Stomach (tissue), 9 donors: Measurements from ENCODE around the gene VPS13D. TPM values are rescaled to one million over a fixed set of nuclear protein-coding genes. Genes with fewer than 3 reads are reported as not detected.
A peak's percentile ranks its signal among the peaks of the same experiment; 100 is the strongest.

Experiments used
- DNase-seq, 2 donors: peaks; one replicate each; pipeline versions ENCODE4 v3.0.0 to v3.0.0-alpha.2; 2013 to 2019
- H3K27ac ChIP-seq, 5 donors: fragments of 200-600 bp in 4 of 5; sonication (generic) in 4 of 5; one replicate each; pipeline ENCODE4 v1.5.1; 2013 to 2019; ENCODE audit warnings: mild to moderate bottlenecking in 1 of 5, moderate library complexity in 1 of 5
- H3K27me3 ChIP-seq, 3 donors: fragments of 200-600 bp; sonication (generic); one replicate each; pipeline ENCODE4 v1.5.1; 2017 to 2019; ENCODE audit warnings: mixed run types in 1 of 3
- H3K36me3 ChIP-seq, 4 donors: fragments of 200-600 bp; sonication (generic); 1 replicate in 3 of 4; 2 replicates in 1 of 4; pipeline ENCODE4 v1.5.1; 2016 to 2019
- H3K4me1 ChIP-seq, 4 donors: fragments of 200-600 bp; sonication (generic); one replicate each; pipeline ENCODE4 v1.5.1; 2016 to 2019
- H3K4me3 ChIP-seq, 4 donors: fragments of 200-600 bp; sonication (generic) in 3 of 4; one replicate each; pipeline ENCODE4 v1.5.1; 2016 to 2019; ENCODE audit warnings: mild to moderate bottlenecking in 1 of 4
- H3K9me3 ChIP-seq, 4 donors: fragments of 200-600 bp; sonication (generic); one replicate each; pipeline ENCODE4 v1.5.1; 2016 to 2019
- EP300 ChIP-seq: sonication (generic); formaldehyde crosslinking; IDR thresholded peaks from one replicate; pipeline ENCODE4 v1.6.1; 2017; ENCODE audit warnings: antibody characterized with exemption
- POLR2A ChIP-seq, 4 donors: fragments of 450-650 bp; IDR thresholded peaks; one replicate each; pipeline ENCODE4 v1.6.1; 2016; ENCODE audit warnings: antibody characterized with exemption in 4 of 4, control low read depth in 2 of 4, mild to moderate bottlenecking in 1 of 4, moderate library complexity in 1 of 4
- POLR2AphosphoS5 ChIP-seq, 3 donors: sonication (generic); formaldehyde crosslinking; IDR thresholded peaks; one replicate each; pipeline ENCODE4 v1.6.1; 2016; ENCODE audit warnings: antibody characterized with exemption in 3 of 3
- WGBS, 5 donors: extraction: QIAGEN DNeasy Blood & Tissue Kit in 3 of 5; methylation state at CpG; one replicate each; pipeline versions ENCODE4 v1.1.5 to v1.1.7; 2013 to 2018; 5-methylcytosine and 5-hydroxymethylcytosine counted together
- intact Hi-C: fragments of 100-400 bp; cut with DNase I; formaldehyde crosslinking; loops from one replicate; pipeline ENCODE4 v1.15.1; 2023; ENCODE audit warnings: low total_unique reads
- polyA plus RNA-seq, 3 donors: library from polyadenylated mRNA; stranded (reverse); fragments of 200-250 nt; gene quantifications; one replicate each; pipeline ENCODE4 v1.2.3, GENCODE V29; 2013
- total RNA-seq, 5 donors: library from RNA; depleted of rRNA; stranded (reverse); fragments of >200 nt; gene quantifications; one replicate each; pipeline versions ENCODE4 v1.1.0 to v1.2.3, GENCODE V29; 2014 to 2016
- TF ChIP-seq, protein P1 (sequence below), 7 experiments: fragments of 450-650 bp in 4 of 7; fragments of 200-600 bp in 3 of 7; sonication (generic) in 3 of 7; IDR thresholded peaks; one replicate each; pipeline ENCODE4 v1.5.1; 2016 to 2019; ENCODE audit warnings: antibody characterized with exemption in 7 of 7, control low read depth in 2 of 7, mild to moderate bottlenecking in 1 of 7
- donor health status: healthy with polysubstance abuse.
- donor health status: Bipolar disorder and iron deficiency.
- donor health status: healthy.

Gene VPS13D
- total and polyA plus RNA-seq, 8 donors = 6.7 to 106 (median 66.5) TPM

DNA sequence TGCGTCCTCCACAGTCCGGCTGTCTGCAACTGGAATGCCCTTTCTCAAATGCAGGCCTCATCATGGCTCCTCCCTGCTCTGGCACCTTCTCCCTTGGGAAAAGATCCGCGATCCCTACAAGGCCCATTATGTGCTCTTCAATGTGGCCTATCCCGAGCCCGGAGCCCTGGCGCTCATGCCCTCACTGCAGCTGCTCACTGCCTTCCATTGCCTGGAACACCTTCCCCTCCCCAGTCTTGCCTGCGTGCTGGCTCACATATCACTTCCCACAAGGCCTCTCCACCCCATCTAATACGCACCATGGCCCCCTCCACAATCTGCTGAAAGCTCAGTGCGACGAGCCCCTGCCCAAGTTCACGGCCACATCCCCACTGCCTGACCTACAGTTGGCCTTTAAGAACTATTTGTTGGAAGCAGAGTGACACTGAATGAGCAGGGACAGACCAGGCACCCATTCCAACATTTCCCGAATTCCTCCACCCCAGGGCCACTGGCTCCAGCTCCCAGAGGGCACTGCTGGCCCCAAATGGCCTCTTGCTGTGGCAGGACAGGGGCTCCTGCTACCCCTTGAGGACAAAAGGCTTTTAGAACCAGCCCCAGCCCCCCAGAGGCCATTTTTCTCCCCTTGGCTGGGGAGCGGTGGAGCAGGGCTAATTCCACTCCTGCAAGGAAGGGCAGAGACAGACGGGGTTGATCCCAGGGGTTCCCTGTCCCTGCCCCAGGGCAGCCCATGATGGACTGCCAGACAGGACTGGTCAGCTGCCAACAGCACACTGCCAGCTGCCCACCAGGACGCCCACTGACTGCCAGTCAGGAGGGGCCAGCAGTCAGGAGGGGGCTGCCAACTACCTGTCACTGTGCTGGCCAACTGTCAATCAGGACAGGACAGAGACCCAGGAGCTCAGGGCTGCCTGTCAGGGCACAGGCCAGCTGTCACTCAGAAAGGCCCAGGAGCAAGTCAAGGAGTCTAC, 323.4 kb downstream of the VPS13D start:
- Histone ChIP-seq H3K27ac (peak overlapping the region in 3 of 5 donors; percentile 42 to 86 (median 69)), H3K27me3 (no peaks in the 10 kb centered on the region), H3K4me3 (no peak overlapping the region), H3K9me3 (no peaks in the 10 kb centered on the region), H3K36me3 (no peaks in the 10 kb centered on the region), H3K4me1 (peaks cover 21 to 60% (median 34%) of the 10 kb centered on the region in 4 donors)
- WGBS, 5 donors = 80 to 93% (median 88%) methylated on average over 13 to 16 of the region's 16 CpGs
- DNase-seq = no peak
- TF ChIP-seq POLR2AphosphoS5 (IDR thresholded peaks at IDR 0.05) (no peak), POLR2A (IDR thresholded peaks at IDR 0.05) (no peak), EP300 (no peak)
- TF ChIP-seq, protein P1, sequence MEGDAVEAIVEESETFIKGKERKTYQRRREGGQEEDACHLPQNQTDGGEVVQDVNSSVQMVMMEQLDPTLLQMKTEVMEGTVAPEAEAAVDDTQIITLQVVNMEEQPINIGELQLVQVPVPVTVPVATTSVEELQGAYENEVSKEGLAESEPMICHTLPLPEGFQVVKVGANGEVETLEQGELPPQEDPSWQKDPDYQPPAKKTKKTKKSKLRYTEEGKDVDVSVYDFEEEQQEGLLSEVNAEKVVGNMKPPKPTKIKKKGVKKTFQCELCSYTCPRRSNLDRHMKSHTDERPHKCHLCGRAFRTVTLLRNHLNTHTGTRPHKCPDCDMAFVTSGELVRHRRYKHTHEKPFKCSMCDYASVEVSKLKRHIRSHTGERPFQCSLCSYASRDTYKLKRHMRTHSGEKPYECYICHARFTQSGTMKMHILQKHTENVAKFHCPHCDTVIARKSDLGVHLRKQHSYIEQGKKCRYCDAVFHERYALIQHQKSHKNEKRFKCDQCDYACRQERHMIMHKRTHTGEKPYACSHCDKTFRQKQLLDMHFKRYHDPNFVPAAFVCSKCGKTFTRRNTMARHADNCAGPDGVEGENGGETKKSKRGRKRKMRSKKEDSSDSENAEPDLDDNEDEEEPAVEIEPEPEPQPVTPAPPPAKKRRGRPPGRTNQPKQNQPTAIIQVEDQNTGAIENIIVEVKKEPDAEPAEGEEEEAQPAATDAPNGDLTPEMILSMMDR (IDR thresholded peaks at IDR 0.05) = no peak
- intact Hi-C loops = no loop called here

DNA sequence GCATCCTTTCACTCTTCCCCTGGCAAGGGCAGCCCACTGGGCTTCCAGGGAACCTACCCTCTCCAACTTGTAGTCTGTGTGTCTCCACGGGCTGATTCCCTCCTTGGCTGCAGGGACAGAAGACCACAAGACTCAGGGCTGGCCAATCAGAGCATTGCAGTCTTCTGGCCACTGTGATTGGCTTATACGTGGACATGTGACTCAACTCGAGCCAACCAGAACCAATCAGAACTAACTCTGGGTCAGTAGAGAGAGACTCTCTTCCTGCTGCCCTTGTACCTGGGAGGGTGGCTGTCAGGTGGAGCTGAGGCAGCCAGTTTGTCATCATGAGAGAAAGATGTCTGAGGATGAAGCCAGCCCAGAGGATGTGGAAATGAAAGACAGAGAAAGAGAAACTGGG, 324.1 kb downstream of the VPS13D start:
- 50 to 97% (median 83%) methylated on average over 3 of the region's 3 CpGs for WGBS, 5 donors
- no peak for DNase-seq
- H3K36me3 ChIP-seq = no peaks in the 10 kb centered on the region
- intact Hi-C loops = no loop called here
- peaks cover 16 to 55% (median 31%) of the 10 kb centered on the region in 4 donors for H3K4me1 ChIP-seq
- H3K27me3 ChIP-seq = no peaks in the 10 kb centered on the region
- H3K4me3 ChIP-seq = no peak overlapping the region
- no peak for TF ChIP-seq POLR2AphosphoS5 (IDR thresholded peaks at IDR 0.05)
- TF ChIP-seq POLR2A (IDR thresholded peaks at IDR 0.05) = no peak
- no peak for TF ChIP-seq EP300
- TF ChIP-seq, protein P1 (IDR thresholded peaks at IDR 0.05) = no peak
- peak overlapping the region in 3 of 5 donors; percentile 42 to 86 (median 69) for H3K27ac ChIP-seq
- H3K9me3 ChIP-seq = no peaks in the 10 kb centered on the region

DNA sequence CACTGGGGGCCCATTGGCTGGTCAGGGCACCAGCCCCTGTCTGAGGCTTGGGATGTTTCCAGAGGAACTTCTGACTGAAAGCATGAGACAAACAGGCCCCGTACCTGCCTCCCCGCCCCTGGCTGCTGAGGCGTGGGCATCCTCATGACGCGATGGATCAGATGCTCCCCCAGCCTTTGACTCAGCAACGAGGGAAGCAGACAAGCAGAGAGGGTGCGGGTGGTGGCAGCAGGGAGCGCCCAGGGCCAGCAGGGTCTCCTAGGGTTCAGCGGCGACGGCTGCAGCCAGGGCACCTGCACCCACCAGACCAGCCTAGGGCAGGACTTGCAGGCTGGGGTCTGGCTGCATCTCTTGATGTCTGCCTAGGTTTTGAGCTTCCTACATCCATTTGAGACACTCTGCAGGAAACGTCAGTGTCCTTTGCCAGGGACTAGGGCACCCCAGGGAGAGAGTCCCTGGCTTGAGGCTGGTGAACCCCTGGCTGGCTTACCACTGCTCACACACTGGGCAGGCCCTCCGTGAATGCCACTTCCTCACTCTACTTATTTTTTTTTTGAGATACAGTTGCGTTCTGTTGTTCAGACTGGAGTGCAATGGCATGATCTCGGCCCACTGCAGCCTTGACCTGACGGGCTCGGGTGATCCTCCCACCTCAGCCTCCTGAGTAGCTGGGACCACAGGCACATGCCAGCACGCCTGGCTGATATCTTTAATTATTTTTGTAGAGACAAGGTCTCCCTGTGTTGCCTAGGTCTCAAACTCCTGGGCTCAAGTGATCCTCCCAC, 324.9 kb downstream of the VPS13D start:
- no peak for DNase-seq
- Histone ChIP-seq H3K36me3 (no peaks in the 10 kb centered on the region), H3K4me3 (no peak overlapping the region), H3K27me3 (no peaks in the 10 kb centered on the region), H3K27ac (peak overlapping the region in 4 of 5 donors; percentile 42 to 86 (median 78)), H3K4me1 (peaks cover 9 to 48% (median 24%) of the 10 kb centered on the region in 4 donors), H3K9me3 (no peaks in the 10 kb centered on the region)
- 88 to 95% (median 93%) methylated on average over 13 to 18 of the region's 18 CpGs for WGBS, 5 donors
- TF ChIP-seq, protein P1 (IDR thresholded peaks at IDR 0.05) = no peak
- TF ChIP-seq POLR2A (IDR thresholded peaks at IDR 0.05) = no peak
- TF ChIP-seq POLR2AphosphoS5 (IDR thresholded peaks at IDR 0.05) = no peak
- TF ChIP-seq EP300 = no peak
- intact Hi-C loops = no loop called here
